ENCODE data around the gene SPSB4. TPM values are rescaled to one million over a fixed set of nuclear protein-coding genes. Genes with fewer than 3 reads are reported as not detected.
"Not testable (repeated sequence)": the region's sequence is repeated elsewhere in the genome, so short reads cannot be mapped to it uniquely, and the experiment has no call there.

SPSB4 gene
- total and polyA plus RNA-seq, 2 donors (not counting 1 experiment from before 2014, with no cell fraction given): not detected

DNA sequence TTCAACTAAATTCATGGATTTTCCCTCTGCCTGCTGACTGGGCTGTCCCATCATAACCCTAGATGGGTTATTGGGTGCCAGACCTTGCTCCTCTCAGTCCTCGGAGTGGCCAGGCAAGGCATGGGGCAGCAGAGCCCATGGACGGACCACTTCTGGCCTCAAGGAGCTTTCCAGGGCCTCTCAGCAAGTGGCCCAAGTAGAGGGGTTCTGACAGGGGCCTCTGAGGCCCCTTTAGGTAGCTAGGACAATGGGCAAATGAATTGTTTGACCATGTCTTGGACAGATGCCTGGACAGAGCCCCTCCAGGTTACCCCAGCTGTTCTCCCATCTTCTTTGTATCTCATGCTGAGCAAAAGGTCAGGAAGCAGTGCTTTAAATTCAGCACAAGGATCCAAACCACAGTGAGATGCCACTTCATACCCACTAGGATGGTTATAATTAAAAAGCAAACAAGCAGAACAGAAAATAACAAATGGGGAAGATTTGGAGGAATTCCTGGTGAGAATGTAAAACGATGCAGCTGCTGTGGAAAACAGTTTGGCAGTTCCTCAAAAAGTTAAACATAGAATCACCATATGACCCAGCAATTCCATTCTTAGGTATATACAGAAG, 61.6 kb downstream of the SPSB4 start:
- ATAC-seq (ENCODE audit: low read depth) (no peak), DNase-seq (no peak)
- WGBS (ENCODE audit: insufficient coverage): 93% methylated on average over 2 of the region's 3 CpGs
- Histone ChIP-seq H3K79me2 (ENCODE audit: control insufficient read depth, insufficient read depth, low read length) (no peaks in the 10 kb centered on the region), H3K9ac (ENCODE audit: low read length) (no peak overlapping the region), H3K36me3 (replicated peaks in 1 of 2; ENCODE audit: control extremely low read depth in 1 of 2, control insufficient read depth in 1 of 2, extremely low read depth in 1 of 2, insufficient read depth in 2 of 2, low read length in 1 of 2) (no peaks in the 10 kb centered on the region), H3K27me3 (replicated peaks in 1 of 4; ENCODE audit: control extremely low read depth in 1 of 4, control insufficient read depth in 3 of 4, insufficient read depth in 4 of 4, low read length in 3 of 4) (peaks cover 0 to 3% (median 0%) of the 10 kb centered on the region in 4 experiments), H3K4me3 (ENCODE audit: control extremely low read depth in 1 of 5, extremely low read depth in 1 of 5, insufficient read depth in 1 of 5, low read depth in 2 of 5, low read length in 4 of 5) (no peak overlapping the region), H2AFZ (ENCODE audit: insufficient read depth, low read depth, low read length, poor library complexity, severe bottlenecking) (no peak overlapping the region), H3K27ac (ENCODE audit: low read length in 2 of 2) (no peak overlapping the region), H3K9me3 (ENCODE audit: control extremely low read depth in 1 of 3, control insufficient read depth in 2 of 3, insufficient read depth in 1 of 3, low read length in 2 of 3) (peaks cover 0 to 7% (median 3%) of the 10 kb centered on the region in 3 donors), H3K4me1 (ENCODE audit: control insufficient read depth in 2 of 2, insufficient read depth in 2 of 2, low read length in 2 of 2) (no peaks in the 10 kb centered on the region), H3K4me2 (replicated peaks; ENCODE audit: low read depth, low read length, poor library complexity, severe bottlenecking) (no peak overlapping the region), H4K20me1 (ENCODE audit: control insufficient read depth, insufficient read depth, low read length, poor library complexity, severe bottlenecking) (no peaks in the 10 kb centered on the region)
- no peak for TF ChIP-seq EZH2 (IDR thresholded peaks at IDR 0.05; ENCODE audit: borderline replicate concordance, insufficient read depth, low read depth, low read length, poor library complexity, severe bottlenecking)
- TF ChIP-seq, protein P1, sequence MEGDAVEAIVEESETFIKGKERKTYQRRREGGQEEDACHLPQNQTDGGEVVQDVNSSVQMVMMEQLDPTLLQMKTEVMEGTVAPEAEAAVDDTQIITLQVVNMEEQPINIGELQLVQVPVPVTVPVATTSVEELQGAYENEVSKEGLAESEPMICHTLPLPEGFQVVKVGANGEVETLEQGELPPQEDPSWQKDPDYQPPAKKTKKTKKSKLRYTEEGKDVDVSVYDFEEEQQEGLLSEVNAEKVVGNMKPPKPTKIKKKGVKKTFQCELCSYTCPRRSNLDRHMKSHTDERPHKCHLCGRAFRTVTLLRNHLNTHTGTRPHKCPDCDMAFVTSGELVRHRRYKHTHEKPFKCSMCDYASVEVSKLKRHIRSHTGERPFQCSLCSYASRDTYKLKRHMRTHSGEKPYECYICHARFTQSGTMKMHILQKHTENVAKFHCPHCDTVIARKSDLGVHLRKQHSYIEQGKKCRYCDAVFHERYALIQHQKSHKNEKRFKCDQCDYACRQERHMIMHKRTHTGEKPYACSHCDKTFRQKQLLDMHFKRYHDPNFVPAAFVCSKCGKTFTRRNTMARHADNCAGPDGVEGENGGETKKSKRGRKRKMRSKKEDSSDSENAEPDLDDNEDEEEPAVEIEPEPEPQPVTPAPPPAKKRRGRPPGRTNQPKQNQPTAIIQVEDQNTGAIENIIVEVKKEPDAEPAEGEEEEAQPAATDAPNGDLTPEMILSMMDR (IDR thresholded peaks at IDR 0.05): no peak
- Mint-ChIP-seq H3K27ac (no peak overlapping the region), H3K27me3 (peaks cover 4% of the 10 kb centered on the region), H3K4me1 (no peaks in the 10 kb centered on the region), H3K9me3 (ENCODE audit: insufficient read depth) (no peaks in the 10 kb centered on the region), H3K4me3 (no peak overlapping the region)
- ChIA-PET CTCF (no interaction called here), POLR2A (no interaction called here)
- intact Hi-C loops (cut with micrococcal nuclease): no loop called here

DNA sequence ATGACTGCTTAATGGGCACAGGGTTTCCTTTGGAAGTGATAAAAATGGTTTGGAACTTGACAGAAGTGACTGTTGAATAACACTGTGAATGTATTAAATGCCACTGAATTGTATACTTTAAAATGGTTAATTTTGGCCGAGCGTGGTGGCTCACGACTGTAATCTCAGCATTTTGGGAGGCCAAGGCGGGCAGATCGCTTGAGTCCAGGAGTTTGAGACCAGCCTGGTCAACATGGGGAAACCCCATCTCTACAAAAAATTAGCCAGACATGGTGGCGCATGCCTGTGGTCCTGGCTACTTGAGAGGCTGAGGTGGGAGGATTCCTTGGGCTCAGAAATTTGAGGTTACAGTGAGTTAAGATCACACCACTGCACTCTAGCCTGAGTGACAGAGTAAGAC, 62.5 kb downstream of the SPSB4 start:
- H3K27me3 Mint-ChIP-seq; H3K4me2 ChIP-seq (replicated peaks; ENCODE audit: low read depth, low read length, poor library complexity, severe bottlenecking); ATAC-seq (ENCODE audit: low read depth); H4K20me1 ChIP-seq (ENCODE audit: control insufficient read depth, insufficient read depth, low read length, poor library complexity, severe bottlenecking); H3K4me1 Mint-ChIP-seq; H3K27ac ChIP-seq (ENCODE audit: low read length in 2 of 2); H3K27me3 ChIP-seq (replicated peaks in 1 of 4; ENCODE audit: control extremely low read depth in 1 of 4, control insufficient read depth in 3 of 4, insufficient read depth in 4 of 4, low read length in 3 of 4); DNase-seq; H3K9me3 ChIP-seq (ENCODE audit: control extremely low read depth in 1 of 3, control insufficient read depth in 2 of 3, insufficient read depth in 1 of 3, low read length in 2 of 3); H3K36me3 ChIP-seq (replicated peaks in 1 of 2; ENCODE audit: control extremely low read depth in 1 of 2, control insufficient read depth in 1 of 2, extremely low read depth in 1 of 2, insufficient read depth in 2 of 2, low read length in 1 of 2); H3K9me3 Mint-ChIP-seq (ENCODE audit: insufficient read depth); H3K27ac Mint-ChIP-seq; H3K79me2 ChIP-seq (ENCODE audit: control insufficient read depth, insufficient read depth, low read length); H3K9ac ChIP-seq (ENCODE audit: low read length); POLR2A ChIA-PET; H2AFZ ChIP-seq (ENCODE audit: insufficient read depth, low read depth, low read length, poor library complexity, severe bottlenecking); H3K4me3 Mint-ChIP-seq; H3K4me1 ChIP-seq (ENCODE audit: control insufficient read depth in 2 of 2, insufficient read depth in 2 of 2, low read length in 2 of 2); intact Hi-C loops (cut with micrococcal nuclease); H3K4me3 ChIP-seq (ENCODE audit: control extremely low read depth in 1 of 5, extremely low read depth in 1 of 5, insufficient read depth in 1 of 5, low read depth in 2 of 5, low read length in 4 of 5): not testable (repeated sequence)
- WGBS (ENCODE audit: insufficient coverage): 96% methylated on average over 5 of the region's 6 CpGs
- CTCF ChIA-PET: interaction anchor here (4.0 kb wide), 1 partner anchor 8 kb away, joined by 23 read pairs; no protein-coding TSS in a partner anchor
